Hepatocyte (in vitro differentiated cells): Measurements from ENCODE around the gene HSF2BP. TPM values are rescaled to one million over a fixed set of nuclear protein-coding genes. Genes with fewer than 3 reads are reported as not detected.

Experiments
- DNase-seq: peaks from one replicate; pipeline ENCODE4 v3.0.0-alpha.2; 2016; ENCODE audit warnings: low spot score
- H2AFZ ChIP-seq: fragments of 200-600 bp; sonication (generic); 2 replicates; pipeline ENCODE4 v1.6.0; 2016; ENCODE audit warnings: antibody characterized with exemption, mild to moderate bottlenecking
- H3K27ac ChIP-seq: fragments of 200-600 bp; sonication (generic); 2 replicates; pipeline ENCODE4 v1.5.1; 2016; ENCODE audit warnings: mild to moderate bottlenecking
- H3K27me3 ChIP-seq: fragments of 200-600 bp; sonication (generic); 2 replicates; pipeline ENCODE4 v1.6.1; 2016
- H3K36me3 ChIP-seq: fragments of 200-600 bp; sonication (generic); replicated peaks from 2 replicates; pipeline ENCODE4 v1.5.1; 2016; ENCODE audit warnings: low read depth; ENCODE audit not compliant: insufficient read depth
- H3K4me1 ChIP-seq: fragments of 200-600 bp; sonication (generic); 2 replicates; pipeline ENCODE4 v1.5.1; 2016; ENCODE audit warnings: mild to moderate bottlenecking, moderate library complexity; ENCODE audit not compliant: insufficient read depth
- H3K4me2 ChIP-seq: fragments of 200-600 bp; sonication (generic); 2 replicates; pipeline ENCODE4 v1.6.0; 2016
- H3K4me3 ChIP-seq: fragments of 200-600 bp; sonication (generic); 2 replicates; pipeline ENCODE4 v1.5.1; 2016; ENCODE audit warnings: mild to moderate bottlenecking
- H3K79me2 ChIP-seq: fragments of 200-600 bp; sonication (generic); 2 replicates; pipeline ENCODE4 v1.6.0; 2017; ENCODE audit warnings: mild to moderate bottlenecking
- H3K9me2 ChIP-seq: fragments of 200-600 bp; sonication (generic); replicated peaks from 2 replicates; pipeline ENCODE4 v1.6.0; 2017; ENCODE audit warnings: mild to moderate bottlenecking; ENCODE audit not compliant: insufficient read depth
- H3K9me3 ChIP-seq: fragments of 200-600 bp; sonication (generic); 2 replicates; pipeline ENCODE4 v1.5.1; 2016; ENCODE audit warnings: low read depth, mild to moderate bottlenecking
- H4K20me1 ChIP-seq: fragments of 200-600 bp; sonication (generic); 2 replicates; pipeline ENCODE4 v1.6.0; 2016; ENCODE audit warnings: mild to moderate bottlenecking; ENCODE audit not compliant: insufficient read depth, poor library complexity, severe bottlenecking
- EZH2 ChIP-seq: fragments of 200-600 bp; sonication (generic); IDR thresholded peaks from 2 replicates; pipeline ENCODE4 v1.6.1; 2016; ENCODE audit warnings: antibody characterized with exemption, mild to moderate bottlenecking, borderline replicate concordance
- EZH2phosphoT487 ChIP-seq: fragments of 200-600 bp; sonication (generic); IDR thresholded peaks from one replicate; pipeline ENCODE4 v1.6.1; 2018; ENCODE audit warnings: antibody characterized with exemption, mild to moderate bottlenecking, low read depth, moderate library complexity; ENCODE audit not compliant: unreplicated experiment, severe bottlenecking
- WGBS: methylation state at CpG from one replicate; pipeline ENCODE4 v1.1.6; 2016; ENCODE audit warnings: low lambda C conversion rate; ENCODE audit errors: missing lambda C conversion rate; 5-methylcytosine and 5-hydroxymethylcytosine counted together
- polyA plus RNA-seq: library from polyadenylated mRNA; unstranded; fragments of >200 nt; fragmentation: Nextera tagmentation; extraction: Ambion mirVana; gene quantifications from 2 replicates; pipeline ENCODE4 v1.2.1, GENCODE V29; 2016
- total RNA-seq: library from RNA; depleted of rRNA; stranded (reverse); fragments of >200 nt; gene quantifications from 2 replicates; pipeline ENCODE4 v1.2.3, GENCODE V29; 2014
- TF ChIP-seq, protein P1 (sequence below): fragments of 200-600 bp; sonication (generic); IDR thresholded peaks from 2 replicates; pipeline ENCODE4 v1.5.1; 2016; ENCODE audit warnings: antibody characterized with exemption, mild to moderate bottlenecking; ENCODE audit not compliant: poor library complexity

Gene HSF2BP
- total and polyA plus RNA-seq, 2 experiments from 2014 or later = 1.3 to 1.4 TPM

DNA sequence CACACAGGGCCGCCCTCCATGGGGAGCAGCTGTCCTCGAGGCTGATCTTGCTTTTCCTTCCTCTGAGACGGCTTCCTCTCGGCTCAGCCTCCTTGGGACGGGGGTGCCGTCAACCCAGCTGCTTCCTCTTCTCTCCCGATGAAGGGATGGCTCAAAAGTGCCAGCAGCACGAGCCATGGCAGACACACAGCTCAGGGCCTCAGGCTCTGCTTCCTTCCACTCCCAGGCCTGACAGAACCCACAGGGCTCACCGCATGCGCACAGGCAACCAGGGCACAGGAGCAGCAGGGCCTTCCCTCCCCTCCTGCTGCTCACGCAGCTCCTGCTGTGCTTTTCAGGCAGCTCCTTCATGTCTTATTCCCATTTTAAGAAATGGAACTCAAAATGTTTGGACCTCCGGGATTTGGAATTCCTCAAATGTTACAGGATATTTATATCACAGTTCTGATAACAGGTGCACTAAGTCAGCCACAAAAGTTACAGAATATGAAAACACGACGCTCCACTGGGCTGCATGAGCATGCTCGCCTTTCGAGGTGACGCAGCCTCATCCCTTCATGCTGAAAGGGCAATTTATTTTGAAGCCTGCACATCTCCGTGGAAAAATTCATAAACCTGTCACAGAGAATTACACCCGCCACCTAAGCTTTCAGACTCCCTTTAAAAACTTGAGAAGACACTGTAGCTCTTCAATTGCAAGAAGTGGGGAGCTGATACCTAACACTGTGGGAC lies 84.4 kb downstream of the HSF2BP start:
- WGBS = 89% methylated on average over 19 of the region's 19 CpGs
- no peak overlapping the region for H2AFZ ChIP-seq
- no peak overlapping the region for H3K4me3 ChIP-seq
- no peak for DNase-seq
- H3K79me2 ChIP-seq = no peaks in the 10 kb centered on the region
- no peaks in the 10 kb centered on the region for H3K9me2 ChIP-seq
- H3K27ac ChIP-seq = no peak overlapping the region
- H3K4me2 ChIP-seq = no peak overlapping the region
- H3K9me3 ChIP-seq = no peaks in the 10 kb centered on the region
- H3K27me3 ChIP-seq = no peaks in the 10 kb centered on the region
- no peaks in the 10 kb centered on the region for H4K20me1 ChIP-seq
- no peaks in the 10 kb centered on the region for H3K36me3 ChIP-seq
- no peaks in the 10 kb centered on the region for H3K4me1 ChIP-seq
- TF ChIP-seq, protein P1, sequence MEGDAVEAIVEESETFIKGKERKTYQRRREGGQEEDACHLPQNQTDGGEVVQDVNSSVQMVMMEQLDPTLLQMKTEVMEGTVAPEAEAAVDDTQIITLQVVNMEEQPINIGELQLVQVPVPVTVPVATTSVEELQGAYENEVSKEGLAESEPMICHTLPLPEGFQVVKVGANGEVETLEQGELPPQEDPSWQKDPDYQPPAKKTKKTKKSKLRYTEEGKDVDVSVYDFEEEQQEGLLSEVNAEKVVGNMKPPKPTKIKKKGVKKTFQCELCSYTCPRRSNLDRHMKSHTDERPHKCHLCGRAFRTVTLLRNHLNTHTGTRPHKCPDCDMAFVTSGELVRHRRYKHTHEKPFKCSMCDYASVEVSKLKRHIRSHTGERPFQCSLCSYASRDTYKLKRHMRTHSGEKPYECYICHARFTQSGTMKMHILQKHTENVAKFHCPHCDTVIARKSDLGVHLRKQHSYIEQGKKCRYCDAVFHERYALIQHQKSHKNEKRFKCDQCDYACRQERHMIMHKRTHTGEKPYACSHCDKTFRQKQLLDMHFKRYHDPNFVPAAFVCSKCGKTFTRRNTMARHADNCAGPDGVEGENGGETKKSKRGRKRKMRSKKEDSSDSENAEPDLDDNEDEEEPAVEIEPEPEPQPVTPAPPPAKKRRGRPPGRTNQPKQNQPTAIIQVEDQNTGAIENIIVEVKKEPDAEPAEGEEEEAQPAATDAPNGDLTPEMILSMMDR = no peak
- TF ChIP-seq EZH2phosphoT487 = no peak
- no peak for TF ChIP-seq EZH2

DNA sequence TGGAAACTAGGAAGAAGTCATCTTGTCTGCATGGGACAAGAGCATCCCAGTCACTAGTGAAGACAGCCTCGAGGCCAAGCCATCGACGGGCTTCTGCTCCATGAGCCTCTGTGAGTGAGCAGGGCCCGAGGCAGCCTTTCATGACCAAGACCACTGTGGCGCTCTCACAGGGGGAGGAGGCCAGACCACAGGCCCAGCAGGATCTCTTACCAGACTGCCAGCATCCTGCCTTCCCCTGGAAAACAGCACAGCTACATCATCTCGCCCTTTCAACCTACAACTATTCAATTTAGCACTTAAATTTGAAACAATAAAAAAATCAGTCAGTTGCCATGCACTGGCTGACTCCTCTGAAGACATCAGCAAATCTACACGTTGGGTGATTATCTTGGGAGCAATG lies 85.4 kb downstream of the HSF2BP start:
- Histone ChIP-seq H3K27ac (no peak overlapping the region), H3K79me2 (no peaks in the 10 kb centered on the region), H3K9me3 (no peaks in the 10 kb centered on the region), H3K9me2 (no peaks in the 10 kb centered on the region), H4K20me1 (no peaks in the 10 kb centered on the region), H3K4me3 (no peak overlapping the region), H3K36me3 (no peaks in the 10 kb centered on the region), H2AFZ (no peak overlapping the region), H3K4me1 (no peaks in the 10 kb centered on the region), H3K27me3 (no peaks in the 10 kb centered on the region), H3K4me2 (no peak overlapping the region)
- WGBS = 97% methylated on average over 7 of the region's 7 CpGs
- TF ChIP-seq, protein P1 = no peak
- TF ChIP-seq EZH2 (no peak), EZH2phosphoT487 (no peak)
- no peak for DNase-seq

DNA sequence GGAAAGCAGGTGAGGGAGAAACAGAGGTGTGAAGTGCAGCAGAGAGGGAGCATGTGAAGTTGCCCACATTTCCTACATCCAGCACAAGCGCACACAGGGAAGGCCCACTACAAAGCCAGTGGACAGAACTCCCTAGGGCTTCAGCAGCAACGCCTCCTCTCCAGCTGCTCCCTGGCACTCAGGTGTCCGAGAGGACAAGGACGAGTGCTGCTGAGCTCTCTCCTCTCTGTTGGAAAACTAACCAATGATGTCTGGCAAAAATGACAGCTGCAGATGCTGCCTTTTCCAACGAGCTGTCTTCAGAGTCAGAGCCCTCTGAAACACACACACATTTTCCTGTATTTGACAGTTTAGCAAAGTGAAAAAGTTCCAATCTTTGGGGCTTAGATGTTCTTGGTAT lies 86.8 kb downstream of the HSF2BP start:
- 92% methylated on average over 5 of the region's 5 CpGs for WGBS
- TF ChIP-seq EZH2phosphoT487 (no peak), EZH2 (no peak)
- TF ChIP-seq, protein P1 = no peak
- Histone ChIP-seq H3K27me3 (no peaks in the 10 kb centered on the region), H3K9me2 (no peaks in the 10 kb centered on the region), H3K4me3 (no peak overlapping the region), H3K4me2 (no peak overlapping the region), H3K4me1 (no peaks in the 10 kb centered on the region), H4K20me1 (no peaks in the 10 kb centered on the region), H3K27ac (no peak overlapping the region), H3K9me3 (no peaks in the 10 kb centered on the region), H2AFZ (no peak overlapping the region), H3K79me2 (no peaks in the 10 kb centered on the region), H3K36me3 (no peaks in the 10 kb centered on the region)
- no peak for DNase-seq
